ENCODE data around the gene PACRG.

GRCh38 chr6:163290545-163291274 lies 562.9 kb downstream of the PACRG start:
- TF ChIP-seq RAD21 (IDR thresholded peaks at IDR 0.05; ENCODE audit: insufficient read depth, low read depth, low read length) (no peak), REST (IDR thresholded peaks at IDR 0.05; ENCODE audit: low read depth, low read length) (no peak), CEBPB (IDR thresholded peaks at IDR 0.05; ENCODE audit: borderline replicate concordance in 1 of 2, low read depth in 2 of 2, low read length in 2 of 2) (no peak), PML (IDR thresholded peaks at IDR 0.05; ENCODE audit: low read length) (no peak), ZNF24 (IDR thresholded peaks at IDR 0.05) (no peak), CBX5 (IDR thresholded peaks at IDR 0.05; ENCODE audit: low read depth) (no peak), MTA3 (IDR thresholded peaks at IDR 0.05; ENCODE audit: borderline replicate concordance, low read length) (no peak), MAX (IDR thresholded peaks at IDR 0.05; ENCODE audit: low read depth, low read length) (no peak)
